GM04504 (cell line): ENCODE data around the gene NUDT22.

Experiments used
- DNase-seq: peaks from one replicate; pipeline ENCODE4 v3.0.0-alpha.2; 2012; ENCODE audit warnings: low read depth

The NUDT22 gene

GRCh38 chr11:64255135-64256128 is 29.4 kb downstream of the NUDT22 start:
- DNase-seq: no peak

- DNase-seq: no peak
Observed at GRCh38 chr11:64256300-64256699, 30.2 kb downstream of the NUDT22 start.

- no peak for DNase-seq
Observed at GRCh38 chr11:64258356-64258755, 32.3 kb downstream of the NUDT22 start.

- no peak for DNase-seq
Observed at GRCh38 chr11:64258946-64259532, 33.0 kb downstream of the NUDT22 start.

GRCh38 chr11:64259533-64260067 is 33.5 kb downstream of the NUDT22 start:
- DNase-seq: no peak

- DNase-seq: no peak
Observed at GRCh38 chr11:64260147-64260708, 34.2 kb downstream of the NUDT22 start.

GRCh38 chr11:64261556-64262080 is 35.5 kb downstream of the NUDT22 start:
- no peak for DNase-seq

- no peak for DNase-seq
Observed at GRCh38 chr11:64262271-64263002, 36.4 kb downstream of the NUDT22 start.

GRCh38 chr11:64263021-64263946 is 37.2 kb downstream of the NUDT22 start:
- DNase-seq: no peak

- DNase-seq: no peak
Observed at GRCh38 chr11:64263947-64264317, 37.9 kb downstream of the NUDT22 start.

GRCh38 chr11:64264371-64264852 is 38.3 kb downstream of the NUDT22 start:
- DNase-seq: no peak

GRCh38 chr11:64265176-64266160 is 39.4 kb downstream of the NUDT22 start:
- DNase-seq: no peak

- no peak for DNase-seq
Observed at GRCh38 chr11:64266339-64266738, 40.3 kb downstream of the NUDT22 start.

- DNase-seq: no peak
Observed at GRCh38 chr11:64267207-64267945, 41.3 kb downstream of the NUDT22 start.

- no peak for DNase-seq
Observed at GRCh38 chr11:64268025-64268892, 42.2 kb downstream of the NUDT22 start.

GRCh38 chr11:64268893-64269539 is 42.9 kb downstream of the NUDT22 start:
- DNase-seq: no peak
